Right atrium auricular region (tissue), 2 donors: ENCODE results near the gene NAA60. TPM values are rescaled to one million over a fixed set of nuclear protein-coding genes. Genes with fewer than 3 reads are reported as not detected.
"Not testable (repeated sequence)": the region's sequence is repeated elsewhere in the genome, so short reads cannot be mapped to it uniquely, and the experiment has no call there.

Experiments used
- DNase-seq: peaks from one replicate; pipeline ENCODE4 v3.0.0-alpha.2; 2019; ENCODE audit warnings: low spot score
- H3K27ac ChIP-seq, 2 donors: fragments of 200-600 bp; sonication (generic); 1 replicate in 1 of 2; 2 replicates in 1 of 2; pipeline ENCODE4 v1.5.1; 2016 to 2019
- H3K27me3 ChIP-seq, 2 donors: fragments of 200-600 bp; sonication (generic); one replicate each; pipeline versions ENCODE4 v1.5.1 to v1.6.0; 2017 to 2019
- H3K36me3 ChIP-seq: fragments of 200-600 bp; sonication (generic); one replicate; pipeline ENCODE4 v1.5.1; 2016
- H3K4me1 ChIP-seq, 2 donors: fragments of 200-600 bp; sonication (generic); one replicate each; pipeline versions ENCODE4 v1.5.1 to v1.6.0; 2017 to 2019
- H3K4me3 ChIP-seq, 2 donors: fragments of 200-600 bp; sonication (generic); 1 replicate in 1 of 2; 2 replicates in 1 of 2; pipeline ENCODE4 v1.5.1; 2017 to 2019; ENCODE audit warnings: mild to moderate bottlenecking in 1 of 2, moderate library complexity in 1 of 2
- H3K9me3 ChIP-seq, 2 donors: fragments of 200-600 bp; sonication (generic); one replicate each; pipeline ENCODE4 v1.5.1; 2019
- total RNA-seq, 2 donors: library from RNA; depleted of rRNA; stranded (reverse); fragments of >200 nt; gene quantifications; one replicate each; pipeline ENCODE4 v1.1.0, GENCODE V29; 2016
- TF ChIP-seq, protein P1 (sequence below), 2 donors: fragments of 200-600 bp; sonication (generic); IDR thresholded peaks; one replicate each; pipeline ENCODE4 v1.5.1; 2019; ENCODE audit warnings: antibody characterized with exemption in 2 of 2

Gene NAA60
- total RNA-seq, 2 donors from 2014 or later = 28.1 to 29.1 TPM

DNA sequence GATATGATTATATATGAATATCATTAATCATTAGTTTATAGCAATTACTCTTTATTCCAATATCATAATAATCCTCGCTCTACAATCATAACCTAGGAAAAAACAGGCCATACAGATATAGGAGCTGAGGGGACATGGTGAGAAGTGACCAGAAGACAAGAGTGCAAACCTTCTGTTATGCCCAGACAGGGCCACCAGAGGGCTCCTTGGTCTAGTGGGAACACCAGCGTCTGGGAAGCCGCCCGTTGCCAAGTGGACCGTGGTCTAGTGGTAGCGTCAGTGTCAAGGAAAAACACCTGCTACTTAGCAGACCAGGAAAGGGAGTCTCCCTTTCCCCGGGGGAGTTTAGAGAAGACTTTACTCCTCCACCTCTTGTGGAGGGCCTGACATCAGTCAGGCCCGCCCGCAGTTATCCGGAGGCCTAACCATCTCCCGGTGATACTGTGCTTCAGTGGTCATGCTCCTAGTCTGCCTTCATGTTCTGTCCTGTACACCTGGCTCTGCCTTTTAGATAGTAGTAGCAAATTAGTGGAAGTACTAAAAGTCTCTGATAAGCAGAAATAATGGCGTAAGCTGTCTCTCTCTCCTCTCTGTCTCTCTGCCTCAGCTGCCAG, 83.8 kb downstream of the NAA60 start:
- not testable (repeated sequence) for H3K27me3 ChIP-seq, H3K4me1 ChIP-seq, H3K9me3 ChIP-seq, H3K27ac ChIP-seq, H3K4me3 ChIP-seq
- H3K36me3 ChIP-seq = peaks cover 44% of the 10 kb centered on the region
- peak; percentile 80 for DNase-seq
- TF ChIP-seq, protein P1, sequence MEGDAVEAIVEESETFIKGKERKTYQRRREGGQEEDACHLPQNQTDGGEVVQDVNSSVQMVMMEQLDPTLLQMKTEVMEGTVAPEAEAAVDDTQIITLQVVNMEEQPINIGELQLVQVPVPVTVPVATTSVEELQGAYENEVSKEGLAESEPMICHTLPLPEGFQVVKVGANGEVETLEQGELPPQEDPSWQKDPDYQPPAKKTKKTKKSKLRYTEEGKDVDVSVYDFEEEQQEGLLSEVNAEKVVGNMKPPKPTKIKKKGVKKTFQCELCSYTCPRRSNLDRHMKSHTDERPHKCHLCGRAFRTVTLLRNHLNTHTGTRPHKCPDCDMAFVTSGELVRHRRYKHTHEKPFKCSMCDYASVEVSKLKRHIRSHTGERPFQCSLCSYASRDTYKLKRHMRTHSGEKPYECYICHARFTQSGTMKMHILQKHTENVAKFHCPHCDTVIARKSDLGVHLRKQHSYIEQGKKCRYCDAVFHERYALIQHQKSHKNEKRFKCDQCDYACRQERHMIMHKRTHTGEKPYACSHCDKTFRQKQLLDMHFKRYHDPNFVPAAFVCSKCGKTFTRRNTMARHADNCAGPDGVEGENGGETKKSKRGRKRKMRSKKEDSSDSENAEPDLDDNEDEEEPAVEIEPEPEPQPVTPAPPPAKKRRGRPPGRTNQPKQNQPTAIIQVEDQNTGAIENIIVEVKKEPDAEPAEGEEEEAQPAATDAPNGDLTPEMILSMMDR (IDR thresholded peaks at IDR 0.05) = peak; percentile 65 to 75

DNA sequence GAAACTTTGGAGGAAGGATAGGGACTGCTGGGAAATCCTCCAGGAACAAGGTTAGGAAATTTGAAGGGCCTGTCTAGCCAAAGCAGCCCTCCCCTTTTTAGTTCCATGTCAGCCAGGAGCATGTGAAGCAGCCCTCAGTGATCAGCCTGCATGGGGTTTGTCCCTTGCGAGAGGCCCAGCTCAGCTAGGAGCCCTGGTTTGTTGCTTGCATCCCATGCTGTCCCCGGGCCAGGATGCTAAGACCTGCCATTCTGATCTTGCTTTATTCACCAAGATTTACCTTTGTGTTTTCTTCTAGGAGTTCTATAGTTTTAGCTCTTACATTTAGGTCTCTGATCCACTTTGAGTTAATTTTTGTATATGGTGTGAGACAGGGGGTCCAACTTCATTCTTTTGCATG, 84.9 kb downstream of the NAA60 start:
- Histone ChIP-seq H3K4me3 (no peak overlapping the region), H3K27ac (no peak overlapping the region), H3K36me3 (peaks cover 48% of the 10 kb centered on the region), H3K27me3 (no peaks in the 10 kb centered on the region), H3K9me3 (no peaks in the 10 kb centered on the region), H3K4me1 (peaks cover 0 to 4% of the 10 kb centered on the region in 2 donors)
- TF ChIP-seq, protein P1 (IDR thresholded peaks at IDR 0.05) = no peak
- DNase-seq = no peak

DNA sequence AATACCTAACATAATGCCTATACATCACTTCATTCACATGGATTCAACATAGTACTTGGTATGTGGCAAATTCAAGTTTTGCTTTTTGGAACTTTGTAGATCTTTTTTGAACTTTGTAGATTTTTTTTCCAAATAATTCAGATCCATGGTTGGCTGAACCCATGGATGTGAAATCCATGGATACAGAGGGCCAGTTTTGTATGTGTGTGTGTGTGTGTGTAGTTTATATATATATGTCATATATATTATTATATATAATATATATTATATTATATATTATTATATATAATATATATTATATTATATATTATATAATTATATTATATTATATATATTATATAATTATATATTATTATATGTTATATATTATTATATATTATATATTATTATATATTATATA, 85.7 kb downstream of the NAA60 start:
- Histone ChIP-seq H3K9me3 (no peaks in the 10 kb centered on the region), H3K36me3 (peaks cover 45% of the 10 kb centered on the region), H3K4me3 (no peak overlapping the region), H3K27me3 (no peaks in the 10 kb centered on the region), H3K27ac (no peak overlapping the region), H3K4me1 (peaks cover 0 to 4% of the 10 kb centered on the region in 2 donors)
- no peak for DNase-seq
- TF ChIP-seq, protein P1 (IDR thresholded peaks at IDR 0.05) = no peak

DNA sequence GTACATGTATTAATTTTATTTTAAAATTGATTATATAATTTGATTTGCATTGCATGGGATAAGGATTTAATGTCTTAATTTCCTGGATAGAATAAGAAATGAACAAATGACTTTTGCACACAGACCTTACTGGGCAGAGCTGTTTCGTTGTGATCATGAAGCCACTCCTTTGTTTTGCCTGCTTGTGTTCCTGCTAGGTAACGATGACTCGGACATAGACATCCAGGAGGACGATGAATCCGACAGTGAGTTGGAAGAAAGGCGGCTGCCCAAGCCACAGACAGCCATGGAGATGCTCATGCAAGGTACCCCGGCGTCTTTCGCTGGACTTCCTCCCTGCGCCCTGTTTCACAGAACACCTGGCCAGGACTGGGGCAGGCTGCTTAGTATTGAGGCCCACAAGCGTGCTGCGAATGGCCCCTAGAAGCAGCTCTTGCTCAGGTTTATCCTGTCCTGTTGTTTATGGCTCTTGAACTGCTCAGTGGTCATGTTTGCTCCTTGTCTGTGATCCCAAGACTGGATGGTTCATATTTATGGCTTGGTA, 87.0 kb downstream of the NAA60 start:
- no peak overlapping the region for H3K4me3 ChIP-seq
- peaks cover 36% of the 10 kb centered on the region for H3K36me3 ChIP-seq
- no peaks in the 10 kb centered on the region for H3K27me3 ChIP-seq
- TF ChIP-seq, protein P1 (IDR thresholded peaks at IDR 0.05) = no peak
- peaks cover 0 to 4% of the 10 kb centered on the region in 2 donors for H3K4me1 ChIP-seq
- no peaks in the 10 kb centered on the region for H3K9me3 ChIP-seq
- DNase-seq = no peak
- H3K27ac ChIP-seq = no peak overlapping the region

DNA sequence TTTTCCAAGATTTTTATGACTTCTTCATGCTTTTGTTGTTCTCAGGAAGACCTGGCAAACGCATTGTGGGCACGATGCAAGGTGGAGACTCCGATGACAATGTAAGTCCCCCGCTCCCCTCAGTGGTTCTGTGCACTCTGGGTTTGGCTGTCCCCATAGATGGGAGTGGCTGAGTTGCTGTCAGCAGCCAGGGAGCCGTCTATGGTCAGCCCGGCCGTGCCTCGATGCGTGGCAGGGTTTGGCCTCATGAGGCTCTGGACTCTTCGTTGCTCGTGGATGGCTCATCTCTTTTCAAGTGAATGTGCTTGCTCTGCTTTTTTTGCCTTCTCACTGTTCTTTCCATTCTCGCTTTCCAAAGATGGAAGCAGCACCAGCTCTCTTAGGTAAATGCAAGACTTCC, 89.3 kb downstream of the NAA60 start:
- DNase-seq = no peak
- no peaks in the 10 kb centered on the region for H3K9me3 ChIP-seq
- H3K27me3 ChIP-seq = no peaks in the 10 kb centered on the region
- TF ChIP-seq, protein P1 (IDR thresholded peaks at IDR 0.05) = no peak
- peaks cover 34% of the 10 kb centered on the region for H3K36me3 ChIP-seq
- no peaks in the 10 kb centered on the region for H3K4me1 ChIP-seq
- H3K27ac ChIP-seq = no peak overlapping the region
- no peak overlapping the region for H3K4me3 ChIP-seq

DNA sequence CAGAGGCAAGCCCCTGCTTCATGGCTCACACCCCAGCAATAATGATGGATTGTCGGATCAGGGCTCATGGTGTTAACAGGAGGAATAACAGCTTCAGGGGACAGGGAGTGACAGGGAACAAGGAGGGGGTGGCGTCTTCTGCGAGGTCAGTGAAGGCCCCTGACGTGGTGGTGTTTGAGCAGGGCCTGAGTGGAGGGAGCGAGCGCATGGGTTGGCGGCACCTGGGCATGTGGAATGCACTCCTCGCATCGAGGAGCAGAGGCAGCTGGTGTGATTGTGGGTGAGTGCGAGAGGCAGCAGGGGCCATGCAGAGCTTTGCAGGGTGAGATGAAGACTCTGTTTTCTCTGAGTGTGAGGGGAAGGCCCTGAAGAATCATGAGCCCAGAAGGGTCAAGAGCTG, 90.6 kb downstream of the NAA60 start:
- Histone ChIP-seq H3K4me1 (no peaks in the 10 kb centered on the region), H3K36me3 (peaks cover 29% of the 10 kb centered on the region), H3K27me3 (no peaks in the 10 kb centered on the region), H3K9me3 (no peaks in the 10 kb centered on the region), H3K4me3 (no peak overlapping the region), H3K27ac (no peak overlapping the region)
- no peak for DNase-seq
- TF ChIP-seq, protein P1 (IDR thresholded peaks at IDR 0.05) = no peak
